Heart left ventricle (tissue), 13 donors: ENCODE results near the gene SLC16A7.

Experiments used
- CTCF ChIP-seq, 12 donors: fragments of 200-600 bp; sonication (generic) in 4 of 12; IDR thresholded peaks; one replicate each; pipeline versions ENCODE4 v1.5.0 to v1.8.0; 2018 to 2022; ENCODE audit warnings: antibody characterized with exemption in 12 of 12, mild to moderate bottlenecking in 5 of 12
- POLR2A ChIP-seq, 2 donors: fragments of 450-650 bp; IDR thresholded peaks; one replicate each; pipeline ENCODE4 v1.6.1; 2017; ENCODE audit warnings: antibody characterized with exemption in 2 of 2, mild to moderate bottlenecking in 2 of 2, moderate library complexity in 2 of 2
- donor health status: ischemic (EF 13 %, LVEDD 7.1; RV severe dilation, severe dysfunction).
- donor health status: DM: no; HTN: yes; CAD: no.
- donor health status: DM: no; HTN: no; CAD: no.
- donor health status: ischemic (EF 25% LVEDD 6.9; RV normal size, moderate dysfunction).
- donor health status: ischemic (EF 25% LVEDD 5.7; RV mildly dilated, moderate dysfunction).
- donor health status: ischemic (EF 35%, LVEDD 5.7; RV mildly dilated, moderate dysfunction).
- donor health status: nonischemic (EF 11% LVEDD 7.7; RV severe dilation, severe dysfunction).
- donor health status: DM: yes; HTN: yes; CAD: no.
- donor health status: PGD.
- donor health status: ischemic (EF 29% LVEDD 5.4; RV normal size, mild dysfunction).
- donor health status: nonischemic (EF 23%, LVEDD 6.1; RV moderate dilation, normal function).

- TF ChIP-seq CTCF (IDR thresholded peaks at IDR 0.05) (no peak), POLR2A (IDR thresholded peaks at IDR 0.05) (no peak)
Observed at GRCh38 chr12:59724011-59724695, 128.3 kb downstream of the SLC16A7 start.
